HL-60 (cell line): Measurements from ENCODE around the gene PHF21A.

Experiments used
- CTCF ChIP-seq: IDR thresholded peaks from one replicate; pipeline ENCODE4 v1.5.1; 2011; ENCODE audit warnings: low read length, control low read depth, inconsistent platforms; ENCODE audit not compliant: insufficient read depth
- GABPA ChIP-seq: IDR thresholded peaks from 2 replicates; pipeline ENCODE4 v1.6.1; 2012; ENCODE audit warnings: low read depth
- POLR2AphosphoS5 ChIP-seq: IDR thresholded peaks from 2 replicates; pipeline ENCODE4 v1.6.1; 2012; ENCODE audit warnings: low read depth
- REST ChIP-seq: IDR thresholded peaks from 2 replicates; pipeline ENCODE4 v1.6.1; 2012; ENCODE audit warnings: low read depth; ENCODE audit not compliant: insufficient replicate concordance
- SPI1 ChIP-seq: IDR thresholded peaks from 2 replicates; pipeline ENCODE4 v1.6.1; 2012; ENCODE audit warnings: low read depth, mild to moderate bottlenecking, borderline replicate concordance

GRCh38 chr11:46048198-46048597, 73.1 kb downstream of the PHF21A start:
- TF ChIP-seq CTCF (no peak), POLR2AphosphoS5 (no peak), REST (no peak), SPI1 (no peak), GABPA (no peak)
